ENCODE results near the gene FAM83F.
"Not testable (repeated sequence)": the region's sequence is repeated elsewhere in the genome, so short reads cannot be mapped to it uniquely, and the experiment has no call there.

The FAM83F gene

DNA sequence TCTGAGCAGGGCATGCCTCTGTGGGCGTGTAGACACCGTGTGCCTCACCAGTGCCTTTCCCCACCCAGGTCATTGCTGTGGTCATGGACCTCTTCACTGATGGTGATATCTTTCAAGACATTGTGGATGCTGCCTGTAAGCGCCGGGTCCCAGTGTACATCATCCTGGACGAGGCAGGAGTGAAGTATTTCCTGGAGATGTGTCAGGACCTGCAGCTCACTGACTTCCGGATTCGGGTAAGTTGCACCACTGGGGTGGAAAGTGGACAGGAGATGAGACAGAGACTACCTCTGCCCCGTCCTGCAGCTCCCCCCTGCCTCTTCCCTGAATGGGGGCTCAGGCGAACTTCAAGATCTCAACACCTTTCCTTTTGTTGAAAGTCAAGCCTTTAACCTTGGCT, 24.3 kb downstream of the FAM83F start:
- no peak for DNase-seq

DNA sequence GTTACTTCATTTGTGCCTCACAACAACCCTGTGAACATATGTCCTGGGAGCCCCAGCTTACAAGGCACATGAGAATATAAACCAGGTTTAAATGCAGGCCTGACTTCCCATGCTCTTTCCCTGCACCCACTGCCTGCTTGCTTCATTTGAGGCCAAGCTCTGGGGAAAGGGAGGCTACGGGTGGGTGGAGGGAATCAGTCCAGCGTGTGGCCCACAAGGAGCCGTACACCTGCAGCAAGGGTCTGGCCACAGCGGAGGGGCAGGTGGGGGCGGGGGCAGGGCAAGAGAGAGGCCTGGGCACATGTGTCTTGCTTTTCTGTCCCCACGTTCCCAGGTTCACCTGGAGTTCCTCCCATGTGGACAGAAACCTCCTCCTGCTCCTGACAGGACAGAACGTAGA, 26.2 kb downstream of the FAM83F start:
- no peak for DNase-seq

GRCh38 chr22:40021401-40022000, 26.7 kb downstream of the FAM83F start:
- no peak for DNase-seq

DNA sequence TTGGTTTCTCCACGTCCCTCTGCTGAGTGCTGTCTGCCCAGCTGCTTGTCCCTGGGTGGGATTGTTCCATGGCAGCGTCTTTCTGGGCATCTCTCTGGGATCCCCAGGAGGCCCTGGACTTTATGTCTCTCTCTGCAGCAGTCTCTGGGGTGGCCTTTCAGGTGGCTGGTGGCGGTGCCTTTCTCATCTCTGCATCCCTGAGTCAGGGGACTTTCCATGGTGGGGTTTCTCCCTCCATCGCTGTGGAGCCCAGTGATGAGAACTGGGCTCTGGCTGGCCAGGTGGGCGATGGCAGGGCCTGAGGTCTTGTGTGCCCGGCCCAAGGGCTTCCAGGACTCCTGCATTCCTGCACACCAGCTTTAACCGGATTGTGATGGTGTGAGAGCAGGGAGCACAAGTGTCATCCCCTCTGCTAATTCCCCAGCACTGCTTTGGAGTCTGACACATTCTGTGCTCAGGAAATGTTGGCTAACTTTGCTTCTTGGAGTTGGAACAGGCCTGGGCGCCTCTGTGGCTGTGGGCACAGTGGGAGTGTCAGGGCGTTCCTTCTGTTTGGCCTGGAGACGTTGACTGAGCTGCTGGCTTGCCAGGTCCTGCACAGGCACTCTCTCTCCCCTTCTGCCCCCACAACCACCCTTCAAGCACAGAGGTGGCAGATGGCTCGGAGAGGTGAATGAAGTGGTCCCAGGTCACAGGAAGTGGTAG, 27.9 kb downstream of the FAM83F start:
- no peak for DNase-seq

- DNase-seq: no peak
Measured at GRCh38 chr22:40023341-40023841, 28.6 kb downstream of the FAM83F start.

GRCh38 chr22:40024201-40025061, 29.7 kb downstream of the FAM83F start:
- DNase-seq: peak; percentile 65

GRCh38 chr22:40025062-40025379, 30.3 kb downstream of the FAM83F start:
- DNase-seq: not testable (repeated sequence)

DNA sequence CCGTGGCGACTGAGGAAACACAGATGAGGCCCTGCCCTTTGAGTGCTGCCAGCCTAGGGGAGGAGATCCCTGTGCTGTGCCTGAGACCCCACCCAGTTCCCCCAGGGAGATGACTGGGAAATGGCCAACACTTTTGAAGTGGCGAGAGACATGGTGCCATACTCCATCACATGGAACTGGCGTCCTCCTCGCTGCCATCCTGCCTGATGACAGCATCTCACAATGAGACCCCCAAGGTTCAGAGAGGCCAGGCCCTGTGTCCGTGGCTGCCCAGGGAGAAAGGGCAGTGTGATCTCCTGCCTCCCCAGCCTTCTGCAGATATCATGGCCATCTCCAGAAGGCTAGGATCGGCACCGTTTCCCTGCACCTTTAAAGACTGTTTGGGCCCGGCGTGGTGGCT, 31.1 kb downstream of the FAM83F start:
- no peak for DNase-seq

GRCh38 chr22:40026641-40027040, 31.9 kb downstream of the FAM83F start:
- no peak for DNase-seq

GRCh38 chr22:40027191-40028097, 32.7 kb downstream of the FAM83F start:
- DNase-seq: no peak

DNA sequence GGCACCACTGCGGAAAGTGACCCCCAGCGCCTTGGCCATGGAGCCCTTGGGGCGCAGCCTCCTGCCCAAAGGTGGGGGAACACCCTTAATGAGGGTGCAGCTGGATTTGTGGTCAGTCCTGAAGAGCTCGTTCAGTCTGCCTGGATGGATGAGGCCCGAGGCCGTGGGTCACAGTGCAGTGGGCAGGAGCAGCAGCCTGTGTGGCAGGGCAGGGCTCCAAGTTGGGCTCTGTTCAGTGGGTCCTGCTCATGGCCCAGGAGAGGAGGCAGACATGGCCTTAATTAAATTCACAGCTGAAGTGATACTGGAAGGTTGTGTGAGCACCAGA, 33.3 kb downstream of the FAM83F start:
- no peak for DNase-seq

- DNase-seq: no peak
Measured at GRCh38 chr22:40029189-40029890, 34.6 kb downstream of the FAM83F start.

GRCh38 chr22:40030026-40030757, 35.4 kb downstream of the FAM83F start:
- DNase-seq: no peak

- no peak for DNase-seq
Measured at GRCh38 chr22:40030758-40031095, 36.0 kb downstream of the FAM83F start.

- DNase-seq: peak; percentile 14
Measured at GRCh38 chr22:40031766-40032470, 37.2 kb downstream of the FAM83F start.

- DNase-seq: peak; percentile 16
Measured at GRCh38 chr22:40033586-40034380, 39.0 kb downstream of the FAM83F start.

- DNase-seq: no peak
Measured at GRCh38 chr22:40035351-40035750, 40.6 kb downstream of the FAM83F start.

- DNase-seq: no peak
Measured at GRCh38 chr22:40036126-40036525, 41.4 kb downstream of the FAM83F start.

DNA sequence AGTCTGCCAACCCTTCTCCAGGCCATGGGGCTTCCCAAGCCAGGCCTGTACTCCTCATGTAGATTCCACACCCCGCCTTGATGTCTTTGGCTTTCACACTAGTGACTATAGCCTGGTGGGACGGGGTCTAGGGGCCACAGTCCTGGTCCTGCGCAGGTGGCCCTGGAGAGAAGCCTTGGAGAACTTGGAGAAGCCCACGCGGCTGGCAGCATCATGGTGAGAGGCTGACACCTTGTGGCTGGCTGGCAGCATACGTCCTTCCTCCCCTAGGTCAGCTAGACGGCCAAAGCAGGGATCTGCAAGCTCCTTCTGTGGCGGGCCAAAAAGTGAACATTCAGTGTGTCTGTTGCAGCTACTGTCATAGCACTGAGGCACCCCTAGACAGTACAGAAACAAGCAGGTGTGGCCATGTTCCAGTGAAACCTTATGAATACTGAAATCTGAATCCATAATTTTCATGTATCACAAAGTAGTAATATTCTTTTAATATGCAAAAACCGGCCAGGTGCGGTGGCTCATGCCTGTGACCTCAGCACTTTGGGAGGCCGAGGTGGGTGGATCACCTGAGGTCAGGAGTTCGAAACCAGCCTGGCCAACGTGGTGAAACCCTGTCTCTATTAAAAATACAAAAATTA, 42.0 kb downstream of the FAM83F start:
- peak; percentile 56 for DNase-seq

DNA sequence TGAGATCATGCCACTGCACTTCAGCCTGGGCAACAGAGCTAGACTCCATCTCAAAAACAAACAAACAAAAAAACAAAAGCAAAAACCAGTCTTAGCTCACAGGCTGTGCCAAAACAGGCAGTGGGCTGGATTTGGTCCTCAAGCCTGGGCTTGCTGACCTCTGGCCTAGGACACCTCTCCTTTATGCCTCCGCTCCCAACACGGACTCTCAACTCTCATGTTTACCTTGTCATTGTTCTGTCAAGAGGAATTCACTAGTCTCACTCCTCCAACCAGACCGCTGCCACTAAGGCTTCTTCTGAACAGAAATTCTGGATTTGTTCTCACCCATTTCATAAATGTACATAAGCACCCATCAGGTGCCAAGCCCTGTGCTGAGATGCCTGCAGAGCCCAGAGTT, 42.6 kb downstream of the FAM83F start:
- DNase-seq: no peak

Measured in activated T-cell treated with anti-CD3 and anti-CD28 coated beads, Interleukin-2, amount 50 U/mL, for 1 hour (primary cell).